Stimulated activated CD4-positive, alpha-beta T cell treated with anti-CD3 and anti-CD28 coated beads, Interleukin-12 subunit alpha, Interleukin-12 subunit beta, amount 100 ng/mL, for 4 hours (primary cell): ENCODE results near the gene KRT74.

Experiments
- DNase-seq: peaks from one replicate; pipeline ENCODE4 v3.0.0-alpha.2; 2020

The KRT74 gene

GRCh38 chr12:52573743-52574142 is at the start of gene KRT74:
Gene KRT74, minus strand, starts transcription at chr12:52573843. Its CDS starts 66 bp downstream, at chr12:52573777.
- DNase-seq, result no peak

GRCh38 chr12:52622349-52622748 is 48.7 kb upstream of the KRT74 start:
- DNase-seq, result no peak

- no peak for DNase-seq
These were observed 45.2 kb upstream of the KRT74 start for GRCh38 chr12:52618866-52619265.

- no peak for DNase-seq
These were observed 44.6 kb upstream of the KRT74 start, which contains the start of gene KRT73 for GRCh38 chr12:52618216-52618615. Gene KRT73, minus strand, starts transcription at chr12:52618559. Its CDS starts 35 bp downstream, at chr12:52618524.

- no peak for DNase-seq
These were observed 43.8 kb upstream of the KRT74 start for GRCh38 chr12:52617403-52617785.

- DNase-seq, result no peak
These were observed 43.2 kb upstream of the KRT74 start for GRCh38 chr12:52616680-52617402.

GRCh38 chr12:52615912-52616311 is 42.3 kb upstream of the KRT74 start:
- no peak for DNase-seq

GRCh38 chr12:52615208-52615868 is 41.7 kb upstream of the KRT74 start:
- no peak for DNase-seq

- no peak for DNase-seq
These were observed 41.0 kb upstream of the KRT74 start for GRCh38 chr12:52614381-52615207.

GRCh38 chr12:52613384-52614030 is 39.9 kb upstream of the KRT74 start:
- DNase-seq, result no peak

GRCh38 chr12:52612431-52613383 is 39.1 kb upstream of the KRT74 start:
- DNase-seq, result no peak

GRCh38 chr12:52611080-52611468 is 37.4 kb upstream of the KRT74 start:
- DNase-seq, result no peak

- DNase-seq, result no peak
These were observed 35.4 kb upstream of the KRT74 start for GRCh38 chr12:52608826-52609630.

GRCh38 chr12:52608161-52608560 is 34.5 kb upstream of the KRT74 start:
- DNase-seq, result no peak

GRCh38 chr12:52607314-52607713 is 33.7 kb upstream of the KRT74 start:
- DNase-seq, result no peak

GRCh38 chr12:52606581-52607218 is 33.1 kb upstream of the KRT74 start:
- DNase-seq, result no peak

GRCh38 chr12:52606096-52606495 is 32.5 kb upstream of the KRT74 start:
- DNase-seq, result no peak

- DNase-seq, result no peak
These were observed 31.9 kb upstream of the KRT74 start for GRCh38 chr12:52605542-52605941.

GRCh38 chr12:52604859-52605258 is 31.2 kb upstream of the KRT74 start:
- no peak for DNase-seq

GRCh38 chr12:52603314-52603713 is 29.7 kb upstream of the KRT74 start:
- no peak for DNase-seq

- no peak for DNase-seq
These were observed 28.9 kb upstream of the KRT74 start for GRCh38 chr12:52602552-52602951.
